DMS79 treated with DMSO at 0.1 percent for 48 hours (cell line): Measurements from ENCODE around the gene CSNK2A2.

Experiments used
- DNase-seq: peaks from one replicate; lab custom pipeline; 2025; lab: John Stamatoyannopoulos, UW

CSNK2A2 gene

GRCh38 chr16:58138852-58139251, 59.1 kb downstream of the CSNK2A2 start:
- DNase-seq, result no peak

- no peak for DNase-seq
Observed at GRCh38 chr16:58137581-58137980, 60.3 kb downstream of the CSNK2A2 start.

- DNase-seq, result peak; percentile 92
Observed at GRCh38 chr16:58129097-58129936, 68.6 kb downstream of the CSNK2A2 start, which contains the start of gene CFAP20. CFAP20 (minus strand) TSS chr16:58129381; CDS start chr16:58129115, 266 bp downstream.

GRCh38 chr16:58128711-58129096, 69.2 kb downstream of the CSNK2A2 start:
- no peak for DNase-seq

GRCh38 chr16:58128181-58128631, 69.7 kb downstream of the CSNK2A2 start:
- no peak for DNase-seq

GRCh38 chr16:58127634-58128033, 70.3 kb downstream of the CSNK2A2 start:
- DNase-seq, result no peak

GRCh38 chr16:58127033-58127556, 70.8 kb downstream of the CSNK2A2 start:
- DNase-seq, result no peak

GRCh38 chr16:58126451-58126961, 71.4 kb downstream of the CSNK2A2 start:
- DNase-seq, result no peak

GRCh38 chr16:58125781-58126335, 72.0 kb downstream of the CSNK2A2 start:
- no peak for DNase-seq

- DNase-seq, result no peak
Observed at GRCh38 chr16:58125041-58125440, 72.9 kb downstream of the CSNK2A2 start.

- DNase-seq, result no peak
Observed at GRCh38 chr16:58124601-58124915, 73.3 kb downstream of the CSNK2A2 start.

GRCh38 chr16:58123896-58124600, 73.9 kb downstream of the CSNK2A2 start:
- no peak for DNase-seq

GRCh38 chr16:58121132-58121531, 76.8 kb downstream of the CSNK2A2 start:
- DNase-seq, result no peak

GRCh38 chr16:58120234-58120633, 77.7 kb downstream of the CSNK2A2 start:
- no peak for DNase-seq

- DNase-seq, result peak; percentile 8
Observed at GRCh38 chr16:58119509-58119845, 78.4 kb downstream of the CSNK2A2 start.

- DNase-seq, result no peak
Observed at GRCh38 chr16:58118801-58119508, 79.0 kb downstream of the CSNK2A2 start.

- no peak for DNase-seq
Observed at GRCh38 chr16:58116529-58116928, 81.4 kb downstream of the CSNK2A2 start.

GRCh38 chr16:58116081-58116480, 81.8 kb downstream of the CSNK2A2 start:
- no peak for DNase-seq

GRCh38 chr16:58114827-58115825, 82.8 kb downstream of the CSNK2A2 start:
- DNase-seq, result no peak

GRCh38 chr16:58111302-58111627, 86.6 kb downstream of the CSNK2A2 start:
- no peak for DNase-seq
